Stomach (tissue), 9 donors: Measurements from ENCODE around the gene MVB12A. TPM values are rescaled to one million over a fixed set of nuclear protein-coding genes. Genes with fewer than 3 reads are reported as not detected.

Experiments used
- DNase-seq, 2 donors: peaks; one replicate each; pipeline versions ENCODE4 v3.0.0 to v3.0.0-alpha.2; 2013 to 2019
- H3K27ac ChIP-seq, 5 donors: fragments of 200-600 bp in 4 of 5; sonication (generic) in 4 of 5; one replicate each; pipeline ENCODE4 v1.5.1; 2013 to 2019; ENCODE audit warnings: mild to moderate bottlenecking in 1 of 5, moderate library complexity in 1 of 5
- H3K27me3 ChIP-seq, 3 donors: fragments of 200-600 bp; sonication (generic); one replicate each; pipeline ENCODE4 v1.5.1; 2017 to 2019; ENCODE audit warnings: mixed run types in 1 of 3
- H3K36me3 ChIP-seq, 4 donors: fragments of 200-600 bp; sonication (generic); 1 replicate in 3 of 4; 2 replicates in 1 of 4; pipeline ENCODE4 v1.5.1; 2016 to 2019
- H3K4me1 ChIP-seq, 4 donors: fragments of 200-600 bp; sonication (generic); one replicate each; pipeline ENCODE4 v1.5.1; 2016 to 2019
- H3K4me3 ChIP-seq, 4 donors: fragments of 200-600 bp; sonication (generic) in 3 of 4; one replicate each; pipeline ENCODE4 v1.5.1; 2016 to 2019; ENCODE audit warnings: mild to moderate bottlenecking in 1 of 4
- H3K9me3 ChIP-seq, 4 donors: fragments of 200-600 bp; sonication (generic); one replicate each; pipeline ENCODE4 v1.5.1; 2016 to 2019
- EP300 ChIP-seq: sonication (generic); formaldehyde crosslinking; IDR thresholded peaks from one replicate; pipeline ENCODE4 v1.6.1; 2017; ENCODE audit warnings: antibody characterized with exemption
- POLR2A ChIP-seq, 4 donors: fragments of 450-650 bp; IDR thresholded peaks; one replicate each; pipeline ENCODE4 v1.6.1; 2016; ENCODE audit warnings: antibody characterized with exemption in 4 of 4, control low read depth in 2 of 4, mild to moderate bottlenecking in 1 of 4, moderate library complexity in 1 of 4
- POLR2AphosphoS5 ChIP-seq, 3 donors: sonication (generic); formaldehyde crosslinking; IDR thresholded peaks; one replicate each; pipeline ENCODE4 v1.6.1; 2016; ENCODE audit warnings: antibody characterized with exemption in 3 of 3
- WGBS, 5 donors: extraction: QIAGEN DNeasy Blood & Tissue Kit in 3 of 5; methylation state at CpG; one replicate each; pipeline versions ENCODE4 v1.1.5 to v1.1.7; 2013 to 2018; 5-methylcytosine and 5-hydroxymethylcytosine counted together
- intact Hi-C: fragments of 100-400 bp; cut with DNase I; formaldehyde crosslinking; loops from one replicate; pipeline ENCODE4 v1.15.1; 2023; ENCODE audit warnings: low total_unique reads
- polyA plus RNA-seq, 3 donors: library from polyadenylated mRNA; stranded (reverse); fragments of 200-250 nt; gene quantifications; one replicate each; pipeline ENCODE4 v1.2.3, GENCODE V29; 2013
- total RNA-seq, 5 donors: library from RNA; depleted of rRNA; stranded (reverse); fragments of >200 nt; gene quantifications; one replicate each; pipeline versions ENCODE4 v1.1.0 to v1.2.3, GENCODE V29; 2014 to 2016
- TF ChIP-seq, protein P1 (sequence below), 7 experiments: fragments of 450-650 bp in 4 of 7; fragments of 200-600 bp in 3 of 7; sonication (generic) in 3 of 7; IDR thresholded peaks; one replicate each; pipeline ENCODE4 v1.5.1; 2016 to 2019; ENCODE audit warnings: antibody characterized with exemption in 7 of 7, control low read depth in 2 of 7, mild to moderate bottlenecking in 1 of 7
- donor health status: healthy with polysubstance abuse.
- donor health status: Bipolar disorder and iron deficiency.
- donor health status: healthy.

MVB12A gene
- total and polyA plus RNA-seq, 8 donors: 9.9 to 76.3 (median 55.5) TPM

DNA sequence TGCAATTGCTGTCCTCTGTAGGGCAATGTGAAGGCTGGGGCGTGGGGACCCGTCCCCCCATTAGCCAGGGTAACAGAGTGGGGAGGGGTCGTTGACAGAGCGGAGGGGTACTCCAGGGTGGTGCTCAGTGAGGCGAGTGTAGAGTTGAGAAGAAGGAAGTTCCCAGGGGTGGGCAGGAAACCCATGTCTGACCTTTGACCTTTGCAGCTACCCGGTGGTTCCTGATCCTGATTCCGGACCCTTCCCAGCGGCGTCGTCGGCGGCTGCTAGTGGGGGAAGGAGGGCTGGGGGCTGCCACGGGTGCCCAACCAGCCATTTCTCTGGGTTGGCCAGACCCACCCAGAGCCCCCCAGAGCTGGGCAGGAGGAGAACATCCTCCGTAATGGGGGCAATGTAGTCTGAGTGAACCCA, 40.6 kb upstream of the MVB12A start:
- peak overlapping the region in 1 of 5 donors; percentile 25 for H3K27ac ChIP-seq
- 38 to 45% (median 41%) methylated on average over 14 of the region's 14 CpGs for WGBS, 5 donors
- intact Hi-C loops: no loop called here

DNA sequence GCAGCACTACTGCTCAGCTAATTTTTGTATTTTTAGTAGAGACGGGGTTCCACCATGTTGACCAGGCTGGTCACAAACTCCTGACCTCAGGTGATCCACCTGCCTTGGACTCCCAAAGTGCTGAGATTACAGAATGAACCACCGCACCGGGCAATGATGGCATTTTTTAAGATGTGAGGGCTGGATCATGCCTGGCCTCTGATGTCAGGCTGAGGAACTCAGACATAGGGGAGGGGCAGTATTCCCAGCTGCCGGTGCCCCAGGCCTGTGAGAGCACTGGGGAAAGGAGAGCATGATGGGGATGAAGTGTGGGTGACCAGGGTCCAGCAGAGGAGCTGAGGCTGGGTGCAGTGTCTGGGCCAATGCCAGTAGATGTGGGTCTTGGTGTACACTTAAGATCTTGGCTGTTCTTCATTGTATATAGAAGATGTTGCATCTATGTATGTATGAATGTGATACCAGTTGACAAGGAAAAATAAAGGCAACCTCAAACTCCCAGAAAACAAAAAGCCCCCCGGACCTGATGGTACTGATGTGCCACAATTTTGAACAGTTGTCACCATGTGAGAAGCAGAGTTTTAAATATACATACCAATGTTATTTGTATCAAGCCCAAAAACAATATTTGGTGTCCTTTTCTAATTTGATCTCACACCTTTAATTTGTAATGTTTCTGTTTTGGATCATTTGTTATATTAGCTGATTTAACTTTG, 39.3 kb upstream of the MVB12A start:
- Histone ChIP-seq H3K36me3 (no peaks in the 10 kb centered on the region), H3K27me3 (peaks cover 0 to 34% (median 5%) of the 10 kb centered on the region in 3 donors), H3K27ac (no peak overlapping the region), H3K4me3 (no peak overlapping the region), H3K4me1 (peaks cover 0 to 18% (median 9%) of the 10 kb centered on the region in 4 donors), H3K9me3 (no peaks in the 10 kb centered on the region)
- 85 to 97% (median 96%) methylated on average over 5 of the region's 5 CpGs for WGBS, 5 donors
- no peak for DNase-seq
- TF ChIP-seq, protein P1, sequence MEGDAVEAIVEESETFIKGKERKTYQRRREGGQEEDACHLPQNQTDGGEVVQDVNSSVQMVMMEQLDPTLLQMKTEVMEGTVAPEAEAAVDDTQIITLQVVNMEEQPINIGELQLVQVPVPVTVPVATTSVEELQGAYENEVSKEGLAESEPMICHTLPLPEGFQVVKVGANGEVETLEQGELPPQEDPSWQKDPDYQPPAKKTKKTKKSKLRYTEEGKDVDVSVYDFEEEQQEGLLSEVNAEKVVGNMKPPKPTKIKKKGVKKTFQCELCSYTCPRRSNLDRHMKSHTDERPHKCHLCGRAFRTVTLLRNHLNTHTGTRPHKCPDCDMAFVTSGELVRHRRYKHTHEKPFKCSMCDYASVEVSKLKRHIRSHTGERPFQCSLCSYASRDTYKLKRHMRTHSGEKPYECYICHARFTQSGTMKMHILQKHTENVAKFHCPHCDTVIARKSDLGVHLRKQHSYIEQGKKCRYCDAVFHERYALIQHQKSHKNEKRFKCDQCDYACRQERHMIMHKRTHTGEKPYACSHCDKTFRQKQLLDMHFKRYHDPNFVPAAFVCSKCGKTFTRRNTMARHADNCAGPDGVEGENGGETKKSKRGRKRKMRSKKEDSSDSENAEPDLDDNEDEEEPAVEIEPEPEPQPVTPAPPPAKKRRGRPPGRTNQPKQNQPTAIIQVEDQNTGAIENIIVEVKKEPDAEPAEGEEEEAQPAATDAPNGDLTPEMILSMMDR (IDR thresholded peaks at IDR 0.05): no peak
- TF ChIP-seq POLR2A (IDR thresholded peaks at IDR 0.05) (no peak), EP300 (no peak), POLR2AphosphoS5 (IDR thresholded peaks at IDR 0.05) (no peak)
- intact Hi-C loops: no loop called here

More for the DNA sequence above, 40.6 kb upstream of the MVB12A start:
- Histone ChIP-seq H3K4me3 (no peak overlapping the region), H3K9me3 (no peaks in the 10 kb centered on the region), H3K27me3 (peaks cover 0 to 34% (median 5%) of the 10 kb centered on the region in 3 donors), H3K4me1 (peaks cover 0 to 18% (median 9%) of the 10 kb centered on the region in 4 donors), H3K36me3 (no peaks in the 10 kb centered on the region)
- TF ChIP-seq, protein P1 (IDR thresholded peaks at IDR 0.05): no peak
- TF ChIP-seq EP300: no peak
- peak in 1 of 2 donors; percentile 72 for DNase-seq

DNA sequence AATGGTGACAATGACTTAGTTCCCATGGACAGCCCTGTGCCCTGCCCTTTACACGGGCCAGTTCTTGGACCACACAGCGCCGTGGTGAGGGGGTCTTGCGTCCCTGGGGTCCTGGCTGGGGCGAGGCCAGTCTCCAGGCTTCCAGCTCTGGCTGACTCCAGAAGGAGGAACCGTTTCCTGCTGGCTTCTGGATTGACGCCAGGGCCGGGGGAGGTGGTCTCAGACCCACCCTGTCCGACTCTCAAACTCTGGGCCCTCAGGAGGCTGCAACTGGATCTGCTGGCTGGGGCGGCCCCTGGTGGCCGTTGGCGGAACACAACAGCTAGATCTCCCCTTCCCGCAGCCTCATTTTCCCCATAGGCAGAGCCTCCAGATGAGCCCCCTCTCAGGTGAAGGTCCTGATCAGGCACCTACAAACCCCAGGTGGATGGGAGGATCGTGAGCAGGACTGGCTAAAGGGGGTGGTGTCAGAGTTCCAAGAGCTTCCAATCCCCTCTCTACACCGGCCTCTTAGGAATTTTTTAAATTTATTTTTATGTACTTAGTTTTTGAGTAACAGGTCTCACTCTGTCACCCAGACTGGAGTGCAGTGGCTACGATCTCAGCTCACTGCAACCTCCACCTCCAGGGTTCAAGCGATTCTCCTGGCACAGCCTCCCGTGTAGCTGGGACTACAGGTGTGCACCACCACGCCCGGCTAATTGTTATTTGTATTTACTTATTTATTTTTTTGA, 33.8 kb upstream of the MVB12A start:
- Histone ChIP-seq H3K4me1 (peaks cover 9 to 21% (median 16%) of the 10 kb centered on the region in 4 donors), H3K9me3 (peaks cover 0 to 6% (median 2%) of the 10 kb centered on the region in 4 donors), H3K36me3 (no peaks in the 10 kb centered on the region), H3K4me3 (no peak overlapping the region), H3K27me3 (peaks cover 0 to 12% (median 0%) of the 10 kb centered on the region in 3 donors), H3K27ac (no peak overlapping the region)
- intact Hi-C loops: loop anchor here (5.0 kb wide), 1 partner anchor 39 kb away; no protein-coding TSS in a partner anchor
- 33 to 62% (median 38%) methylated on average over 7 to 20 of the region's 20 CpGs for WGBS, 5 donors
- peak; percentile 65 to 87 for DNase-seq
- TF ChIP-seq, protein P1 (IDR thresholded peaks at IDR 0.05): peak in 5 of 7 experiments; percentile 73 to 92 (median 89)
- TF ChIP-seq POLR2AphosphoS5 (IDR thresholded peaks at IDR 0.05): no peak

DNA sequence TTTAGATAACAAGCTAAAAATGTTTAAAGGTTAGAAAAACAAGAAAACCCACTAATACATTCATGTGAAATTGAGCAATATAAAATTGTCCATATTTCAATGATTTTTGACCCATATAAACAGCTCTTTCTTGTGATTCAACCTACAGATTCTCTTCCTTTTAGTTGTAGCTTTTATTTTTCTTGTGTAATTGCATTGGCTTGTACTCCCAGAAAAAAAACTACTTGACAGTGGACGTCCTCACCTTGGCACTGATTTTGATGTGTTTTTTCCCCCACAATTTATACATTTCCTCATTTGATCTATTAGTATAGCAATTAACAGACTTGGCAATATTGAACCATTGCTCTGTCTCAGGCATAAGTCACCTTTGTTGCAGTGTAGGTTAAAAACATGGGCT, 30.6 kb upstream of the MVB12A start:
- peaks cover 0 to 6% (median 2%) of the 10 kb centered on the region in 4 donors for H3K9me3 ChIP-seq
- intact Hi-C loops: loop anchor here (5.0 kb wide), 1 partner anchor 42 kb away; no protein-coding TSS in a partner anchor
- H3K27ac ChIP-seq: no peak overlapping the region
- peaks cover 0 to 44% (median 7%) of the 10 kb centered on the region in 3 donors for H3K27me3 ChIP-seq
- no peak for DNase-seq
- peaks cover 22 to 28% (median 25%) of the 10 kb centered on the region in 4 donors for H3K4me1 ChIP-seq
- 24 to 47% (median 40%) methylated on average over 1 of the region's 1 CpG for WGBS, 5 donors
- H3K4me3 ChIP-seq: no peak overlapping the region
- no peaks in the 10 kb centered on the region for H3K36me3 ChIP-seq
- TF ChIP-seq POLR2A (IDR thresholded peaks at IDR 0.05): no peak
